Right forelimb (tissue), 1 donor: ENCODE measurements around the gene VAV2.

Experiments used
- DNase-seq: peaks from one replicate; pipeline ENCODE4 v3.0.0-alpha.2; 2018

VAV2 gene

GRCh38 chr9:133735931-133736330 lies 256.2 kb downstream of the VAV2 start:
- no peak for DNase-seq

GRCh38 chr9:133735415-133735775 lies 256.7 kb downstream of the VAV2 start:
- no peak for DNase-seq

GRCh38 chr9:133734590-133735414 lies 257.3 kb downstream of the VAV2 start:
- peak; percentile 36 for DNase-seq

GRCh38 chr9:133733796-133734533 lies 258.2 kb downstream of the VAV2 start:
- peak; percentile 32 for DNase-seq

GRCh38 chr9:133733421-133733795 lies 258.7 kb downstream of the VAV2 start:
- DNase-seq: peak; percentile 27

GRCh38 chr9:133732639-133733408 lies 259.3 kb downstream of the VAV2 start:
- peak; percentile 37 for DNase-seq

- peak; percentile 51 for DNase-seq
Measured at GRCh38 chr9:133731876-133732638, 260.1 kb downstream of the VAV2 start.

- peak; percentile 34 for DNase-seq
Measured at GRCh38 chr9:133730994-133731715, 261.0 kb downstream of the VAV2 start.

GRCh38 chr9:133729617-133730281 lies 262.4 kb downstream of the VAV2 start:
- peak; percentile 37 for DNase-seq

GRCh38 chr9:133728856-133729616 lies 263.1 kb downstream of the VAV2 start:
- no peak for DNase-seq

GRCh38 chr9:133727876-133728441 lies 264.2 kb downstream of the VAV2 start:
- peak; percentile 31 for DNase-seq

GRCh38 chr9:133727277-133727875 lies 264.7 kb downstream of the VAV2 start:
- DNase-seq: peak; percentile 42

GRCh38 chr9:133726401-133727276 lies 265.5 kb downstream of the VAV2 start:
- peak; percentile 79 for DNase-seq

- DNase-seq: no peak
Measured at GRCh38 chr9:133725886-133726285, 266.2 kb downstream of the VAV2 start.

- DNase-seq: no peak
Measured at GRCh38 chr9:133718563-133719315, 273.4 kb downstream of the VAV2 start.

- DNase-seq: peak; percentile 42
Measured at GRCh38 chr9:133717113-133718031, 274.8 kb downstream of the VAV2 start.
